ENCODE data around the gene KLF3. TPM values are rescaled to one million over a fixed set of nuclear protein-coding genes. Genes with fewer than 3 reads are reported as not detected.

The KLF3 gene
- total RNA-seq, 1 donor from 2014 or later: 40.8 TPM

DNA sequence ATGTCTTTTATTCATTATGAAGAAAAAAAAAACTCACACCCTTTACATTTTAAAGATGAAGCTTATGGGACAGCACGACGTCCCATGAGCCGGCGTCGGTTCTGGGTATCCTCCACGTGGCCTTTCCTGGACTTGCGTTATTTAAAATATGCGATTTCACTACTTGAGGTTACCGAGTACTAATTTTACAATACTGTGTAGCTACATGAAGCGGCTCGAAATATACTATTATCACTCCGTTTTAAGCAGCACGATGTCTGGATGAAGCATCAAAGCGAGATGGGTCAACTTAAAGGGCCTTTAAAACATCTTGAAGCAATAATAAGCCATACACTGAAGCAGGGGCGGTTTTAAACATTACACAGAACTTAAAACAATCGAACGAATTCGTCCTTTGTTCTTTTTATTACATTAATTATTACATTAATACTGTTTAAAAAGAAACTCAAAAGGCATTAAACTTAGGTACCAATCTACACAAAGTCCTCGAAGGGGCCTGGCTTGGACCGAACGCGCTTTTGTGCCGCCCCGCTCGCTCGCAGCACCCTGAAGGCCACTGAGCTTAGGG, 1.4 kb upstream of the KLF3 start:
- Mint-ChIP-seq H3K9me3 (ENCODE audit: unreplicated experiment) (peaks cover 2% of the 10 kb centered on the region), H3K4me3 (ENCODE audit: unreplicated experiment) (peak overlapping the region; percentile 87), H3K27me3 (ENCODE audit: low read depth, unreplicated experiment) (no peaks in the 10 kb centered on the region), H3K27ac (ENCODE audit: unreplicated experiment) (peak overlapping the region; percentile 79), H3K36me3 (ENCODE audit: low read depth, unreplicated experiment) (peaks cover 1% of the 10 kb centered on the region), H3K4me1 (ENCODE audit: low read depth, unreplicated experiment) (peaks cover 9% of the 10 kb centered on the region)
- Histone ChIP-seq H3K4me3 (ENCODE audit: insufficient read depth, low read depth, low read length) (peak overlapping the region; percentile 69), H3K9me3 (ENCODE audit: insufficient read depth, low read depth, low read length) (no peaks in the 10 kb centered on the region), H3K27me3 (ENCODE audit: insufficient read depth, low read length) (no peaks in the 10 kb centered on the region), H3K36me3 (ENCODE audit: insufficient read depth, low read length) (no peaks in the 10 kb centered on the region), H3K27ac (ENCODE audit: low read depth, low read length) (peak overlapping the region; percentile 88), H3K9ac (ENCODE audit: low read length) (peak overlapping the region; percentile 88), H3K4me2 (ENCODE audit: low read length) (peak overlapping the region; percentile 90), H4K20me1 (ENCODE audit: insufficient read depth, low read length) (no peaks in the 10 kb centered on the region), H2AFZ (ENCODE audit: low read depth, low read length) (peak overlapping the region; percentile 65), H3K4me1 (ENCODE audit: insufficient read depth, low read length) (peaks cover 14% of the 10 kb centered on the region), H3K79me2 (ENCODE audit: insufficient read depth, low read length) (peaks cover 47% of the 10 kb centered on the region)
- FAIRE-seq: no peak
- no peak for TF ChIP-seq EZH2 (IDR thresholded peaks at IDR 0.05; ENCODE audit: insufficient read depth, low read length)
- TF ChIP-seq CTCF (IDR thresholded peaks at IDR 0.05; ENCODE audit: insufficient read depth, low read depth, low read length): no peak
- DNase-seq (ENCODE audit: low read depth): no peak

DNA sequence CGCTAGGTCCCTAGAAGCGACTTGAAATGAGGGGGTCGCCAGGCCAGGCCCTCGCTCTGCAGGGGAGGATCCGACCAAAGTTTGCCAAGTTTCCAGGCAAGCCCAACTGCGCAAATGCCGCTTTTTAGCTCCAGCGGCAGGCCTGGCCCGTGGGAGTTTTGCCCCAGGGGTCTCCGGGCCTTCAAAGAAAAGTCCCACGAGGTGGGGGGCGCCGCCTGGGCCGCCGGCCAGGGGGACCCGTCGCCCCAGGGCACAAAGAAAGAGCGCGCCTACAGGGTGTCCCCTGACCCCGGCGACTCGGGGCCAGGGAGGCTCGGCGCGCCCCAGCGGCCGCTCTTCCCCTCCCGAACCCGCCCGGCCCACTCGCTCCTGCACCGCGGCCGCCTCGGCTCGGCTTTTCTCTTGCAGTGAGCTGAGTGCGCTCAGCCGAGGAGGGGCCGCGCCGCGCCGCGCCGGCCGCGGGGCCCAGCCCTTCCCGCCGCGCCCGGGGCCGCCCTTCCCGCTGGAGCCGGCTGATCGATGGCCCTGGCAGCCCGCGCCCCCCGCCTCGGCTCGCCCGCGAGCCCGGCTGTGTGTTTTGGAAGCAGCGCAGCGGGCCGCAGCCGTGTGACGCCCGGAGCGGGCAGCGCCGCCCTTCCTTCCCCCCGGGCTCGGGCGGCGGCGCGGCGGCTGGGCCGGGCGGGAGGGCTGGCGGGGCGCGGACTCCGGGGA, 754 bp upstream of the KLF3 start:
- Mint-ChIP-seq H3K4me1 (ENCODE audit: low read depth, unreplicated experiment) (peaks cover 11% of the 10 kb centered on the region), H3K27ac (ENCODE audit: unreplicated experiment) (peak overlapping the region; percentile 79), H3K4me3 (ENCODE audit: unreplicated experiment) (peak overlapping the region; percentile 87), H3K9me3 (ENCODE audit: unreplicated experiment) (peaks cover 2% of the 10 kb centered on the region), H3K27me3 (ENCODE audit: low read depth, unreplicated experiment) (no peaks in the 10 kb centered on the region), H3K36me3 (ENCODE audit: low read depth, unreplicated experiment) (peaks cover 1% of the 10 kb centered on the region)
- Histone ChIP-seq H3K79me2 (ENCODE audit: insufficient read depth, low read length) (peaks cover 53% of the 10 kb centered on the region), H3K9ac (ENCODE audit: low read length) (peak overlapping the region; percentile 88), H3K36me3 (ENCODE audit: insufficient read depth, low read length) (no peaks in the 10 kb centered on the region), H3K4me3 (ENCODE audit: insufficient read depth, low read depth, low read length) (peak overlapping the region; percentile 69), H3K4me2 (ENCODE audit: low read length) (peak overlapping the region; percentile 90), H2AFZ (ENCODE audit: low read depth, low read length) (peak overlapping the region; percentile 65), H3K4me1 (ENCODE audit: insufficient read depth, low read length) (peaks cover 19% of the 10 kb centered on the region), H4K20me1 (ENCODE audit: insufficient read depth, low read length) (no peaks in the 10 kb centered on the region), H3K9me3 (ENCODE audit: insufficient read depth, low read depth, low read length) (no peaks in the 10 kb centered on the region), H3K27ac (ENCODE audit: low read depth, low read length) (peak overlapping the region; percentile 88), H3K27me3 (ENCODE audit: insufficient read depth, low read length) (no peaks in the 10 kb centered on the region)
- no peak for TF ChIP-seq EZH2 (IDR thresholded peaks at IDR 0.05; ENCODE audit: insufficient read depth, low read length)
- TF ChIP-seq CTCF (IDR thresholded peaks at IDR 0.05; ENCODE audit: insufficient read depth, low read depth, low read length): no peak
- DNase-seq (ENCODE audit: low read depth): no peak
- FAIRE-seq: no peak

All from astrocyte (in vitro differentiated cells and primary cell).